ENCODE measurements around the gene LGMN. TPM values are rescaled to one million over a fixed set of nuclear protein-coding genes. Genes with fewer than 3 reads are reported as not detected.

The LGMN gene
- total and polyA plus RNA-seq, 2 of the 8 experiments (the other 6 are each of a cell fraction or from before 2014, with no cell fraction given) = 57.4 to 83.4 TPM

GRCh38 chr14:92678766-92679165 is 69.7 kb downstream of the LGMN start:
- WGBS, 2 experiments (ENCODE audit: extremely low coverage in 1 of 2, insufficient coverage in 1 of 2, insufficient read length in 1 of 2, insufficient replicate concordance in 2 of 2, low coverage in 1 of 2, low lambda C conversion rate in 2 of 2, missing lambda C conversion rate in 1 of 2) = 84% methylated on average over 5 of the region's 5 CpGs; no CpG with 5 or more reads in 1 of the 2 experiments
- no peak for TF ChIP-seq NRF1 (IDR thresholded peaks at IDR 0.05; ENCODE audit: low read depth, low read length)
- no peak for DNase-seq (ENCODE audit: low read depth in 1 of 2, low spot score in 2 of 2)
- no peak overlapping the region for H4K8ac ChIP-seq (ENCODE audit: extremely low read depth, insufficient read depth, low read length)
- no peak overlapping the region for H2BK12ac ChIP-seq (ENCODE audit: low read depth, low read length)
- no peak overlapping the region for H3K18ac ChIP-seq (ENCODE audit: extremely low read depth, low read length)
- H2BK20ac ChIP-seq (ENCODE audit: low read length) = no peak overlapping the region
- no peak overlapping the region for H3K9ac ChIP-seq (replicated peaks in 1 of 4; ENCODE audit: extremely low read depth in 1 of 4, low read depth in 3 of 4, low read length in 3 of 4)
- no peak overlapping the region for H3K4me3 ChIP-seq (ENCODE audit: extremely low read depth in 1 of 4, insufficient read depth in 2 of 4, low read depth in 3 of 4, low read length in 4 of 4)
- H3K23me2 ChIP-seq (ENCODE audit: low read depth, low read length) = peaks cover 11% of the 10 kb centered on the region; the same call in 1 of the 2 replicates
- no peak overlapping the region for H4K5ac ChIP-seq (ENCODE audit: insufficient read length, low read depth, low read length)
- POLR2A ChIA-PET (ENCODE audit: partially characterized antibody) = no interaction called here
- H3K4me1 ChIP-seq (replicated peaks in 1 of 4; ENCODE audit: control insufficient read depth in 3 of 4, insufficient read depth in 4 of 4, low read length in 3 of 4) = no peaks in the 10 kb centered on the region; a peak in 1 of 7 replicates
- no peak overlapping the region for H4K91ac ChIP-seq (replicated peaks; ENCODE audit: insufficient read length, low read length)
- no peak overlapping the region for H3K27ac ChIP-seq (ENCODE audit: low read depth, low read length)
- no peak overlapping the region for H3K4me2 ChIP-seq (ENCODE audit: insufficient read depth in 1 of 2, low read depth in 2 of 2, low read length in 2 of 2)
- no peak overlapping the region for H3K23ac ChIP-seq (ENCODE audit: insufficient read length)
- no peak overlapping the region for H2BK120ac ChIP-seq (replicated peaks; ENCODE audit: low read depth, low read length)
- no peaks in the 10 kb centered on the region for H3K9me3 ChIP-seq (ENCODE audit: insufficient read depth in 2 of 2, low read depth in 1 of 2, low read length in 1 of 2)
- H2BK15ac ChIP-seq (ENCODE audit: low read length) = no peak overlapping the region
- FAIRE-seq = no peak
- H3K36me3 ChIP-seq (ENCODE audit: control insufficient read depth in 2 of 4, insufficient read depth in 4 of 4, low read length in 3 of 4) = no peaks in the 10 kb centered on the region
- no peak overlapping the region for H3K56ac ChIP-seq (replicated peaks; ENCODE audit: insufficient read length, low read depth, low read length)
- no peak overlapping the region for H3K4ac ChIP-seq (replicated peaks; ENCODE audit: insufficient read length, low read depth, low read length)
- H3K79me1 ChIP-seq (ENCODE audit: low read depth, low read length) = no peaks in the 10 kb centered on the region
- H2BK5ac ChIP-seq (ENCODE audit: low read depth, low read length) = no peak overlapping the region
- H4K20me1 ChIP-seq (replicated peaks in 1 of 2; ENCODE audit: control insufficient read depth in 1 of 2, insufficient read depth in 2 of 2, low read length in 2 of 2) = peaks cover 0 to 4% of the 10 kb centered on the region in 2 experiments
- no peak overlapping the region for H3K14ac ChIP-seq (ENCODE audit: insufficient read length)
- H3K79me2 ChIP-seq (ENCODE audit: control insufficient read depth in 1 of 2, insufficient read depth in 2 of 2, low read length in 2 of 2) = no peaks in the 10 kb centered on the region
- CTCF ChIA-PET (ENCODE audit: partially characterized antibody) = interaction anchor here (1.2 to 5.7 kb wide), 2 partner anchors 82 to 91 kb away, joined by 5 to 39 read pairs; no protein-coding TSS in a partner anchor
- no peak overlapping the region for H2AK5ac ChIP-seq (ENCODE audit: low read depth, low read length)
- no peaks in the 10 kb centered on the region for H3K27me3 ChIP-seq (replicated peaks in 1 of 4; ENCODE audit: control insufficient read depth in 3 of 4, extremely low read depth in 1 of 4, insufficient read depth in 3 of 4, low read length in 3 of 4)
- H2AFZ ChIP-seq (ENCODE audit: low read length) = no peak overlapping the region

Measured in H1 (cell line).